Astrocyte (in vitro differentiated cells and primary cell): ENCODE measurements around the gene UPF3A. TPM values are rescaled to one million over a fixed set of nuclear protein-coding genes. Genes with fewer than 3 reads are reported as not detected.
A peak's percentile ranks its signal among the peaks of the same experiment; 100 is the strongest.

ENCODE experiments used
- DNase-seq: peaks from one replicate; pipeline ENCODE4 v3.0.0-alpha.2; 2010; ENCODE audit warnings: low read depth
- FAIRE-seq: peaks from 2 replicates; lab custom pipeline; 2011; peaks lifted over from hg19 to GRCh38; lab: Jason Lieb, UNC
- H2AFZ ChIP-seq: 2 replicates; pipeline ENCODE4 v1.6.0; 2012; ENCODE audit warnings: low read depth, low read length, inconsistent platforms
- H3K27ac ChIP-seq: 2 replicates; pipeline ENCODE4 v1.5.1; 2011; ENCODE audit warnings: low read depth, low read length, inconsistent platforms
- H3K27me3 ChIP-seq: 2 replicates; pipeline ENCODE4 v1.6.0; 2011; ENCODE audit warnings: low read length, inconsistent platforms; ENCODE audit not compliant: insufficient read depth
- H3K36me3 ChIP-seq: 2 replicates; pipeline ENCODE4 v1.5.1; 2011; ENCODE audit warnings: low read length, inconsistent platforms; ENCODE audit not compliant: insufficient read depth
- H3K4me1 ChIP-seq: 2 replicates; pipeline ENCODE4 v1.5.1; 2011; ENCODE audit warnings: low read length, inconsistent platforms; ENCODE audit not compliant: insufficient read depth
- H3K4me2 ChIP-seq: 2 replicates; pipeline ENCODE4 v1.6.0; 2012; ENCODE audit warnings: low read length, inconsistent platforms
- H3K4me3 ChIP-seq: 2 replicates; pipeline ENCODE4 v1.5.1; 2011; ENCODE audit warnings: low read depth, mild to moderate bottlenecking, low read length, inconsistent platforms; ENCODE audit not compliant: insufficient read depth
- H3K79me2 ChIP-seq: 2 replicates; pipeline ENCODE4 v1.6.0; 2012; ENCODE audit warnings: mild to moderate bottlenecking, low read length, inconsistent platforms; ENCODE audit not compliant: insufficient read depth
- H3K9ac ChIP-seq: 2 replicates; pipeline ENCODE4 v1.6.0; 2012; ENCODE audit warnings: mild to moderate bottlenecking, low read length, inconsistent platforms
- H3K9me3 ChIP-seq: 2 replicates; pipeline ENCODE4 v1.5.1; 2012; ENCODE audit warnings: low read depth, mild to moderate bottlenecking, low read length, inconsistent platforms; ENCODE audit not compliant: insufficient read depth
- H4K20me1 ChIP-seq: 2 replicates; pipeline ENCODE4 v1.6.0; 2012; ENCODE audit warnings: low read length, inconsistent platforms; ENCODE audit not compliant: insufficient read depth
- H3K27ac Mint-ChIP-seq: one replicate; pipeline ENCODE4 v1.8.0; 2021; ENCODE audit warnings: mild to moderate bottlenecking, mixed read lengths; ENCODE audit not compliant: unreplicated experiment
- H3K27me3 Mint-ChIP-seq: one replicate; pipeline ENCODE4 v1.8.0; 2021; ENCODE audit warnings: low read depth, mixed read lengths; ENCODE audit not compliant: unreplicated experiment
- H3K36me3 Mint-ChIP-seq: one replicate; pipeline ENCODE4 v1.8.0; 2021; ENCODE audit warnings: low read depth, mixed read lengths; ENCODE audit not compliant: unreplicated experiment
- H3K4me1 Mint-ChIP-seq: one replicate; pipeline ENCODE4 v1.8.0; 2021; ENCODE audit warnings: low read depth, mixed read lengths; ENCODE audit not compliant: unreplicated experiment
- H3K4me3 Mint-ChIP-seq: one replicate; pipeline ENCODE4 v1.8.0; 2021; ENCODE audit warnings: mild to moderate bottlenecking, moderate library complexity, mixed read lengths; ENCODE audit not compliant: unreplicated experiment
- H3K9me3 Mint-ChIP-seq: one replicate; pipeline ENCODE4 v1.8.0; 2021; ENCODE audit warnings: mild to moderate bottlenecking, mixed read lengths; ENCODE audit not compliant: unreplicated experiment
- CTCF ChIP-seq: IDR thresholded peaks from 2 replicates; pipeline ENCODE4 v1.5.1; 2011; ENCODE audit warnings: low read depth, mild to moderate bottlenecking, inconsistent platforms, low read length, moderate library complexity; ENCODE audit not compliant: insufficient read depth
- EZH2 ChIP-seq: IDR thresholded peaks from 2 replicates; pipeline ENCODE4 v1.6.1; 2012; ENCODE audit warnings: mild to moderate bottlenecking, low read length, inconsistent platforms; ENCODE audit not compliant: insufficient read depth
- total RNA-seq: library from RNA; stranded (reverse); gene quantifications from 2 replicates; pipeline ENCODE4 v1.2.1, GENCODE V29; 2021

Gene UPF3A
- total RNA-seq, 1 donor from 2014 or later = 44.8 TPM

DNA sequence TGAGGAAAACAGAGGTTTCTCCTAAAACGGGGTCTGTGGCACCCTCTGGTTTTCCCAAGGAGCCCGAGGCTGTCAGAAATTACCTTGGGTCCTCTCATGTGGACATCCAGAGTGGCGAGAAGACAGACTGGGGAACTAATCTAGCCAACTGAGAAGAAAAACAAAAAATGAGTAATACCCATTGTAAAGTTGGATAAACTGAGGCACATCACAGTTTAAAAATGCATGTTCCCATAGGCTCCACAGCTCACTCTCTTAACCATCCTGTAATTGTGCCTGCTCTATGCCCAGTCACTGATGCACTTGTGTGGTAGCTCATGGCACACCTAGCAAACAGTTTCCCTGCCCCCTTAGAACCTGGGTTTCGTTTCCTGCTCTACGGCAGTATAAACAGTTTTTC lies 15.2 kb upstream of the UPF3A start:
- H3K27ac ChIP-seq = peak overlapping the region; percentile 90
- H3K27me3 ChIP-seq = no peaks in the 10 kb centered on the region
- peak overlapping the region; percentile 44 for H3K9ac ChIP-seq
- FAIRE-seq (no peak), DNase-seq (no peak)
- TF ChIP-seq CTCF (no peak), EZH2 (no peak)
- H3K36me3 ChIP-seq = peaks cover 47% of the 10 kb centered on the region
- Mint-ChIP-seq H3K4me3 (peak overlapping the region; percentile 22), H3K27me3 (no peaks in the 10 kb centered on the region), H3K4me1 (peaks cover 32% of the 10 kb centered on the region), H3K27ac (no peak overlapping the region), H3K9me3 (no peaks in the 10 kb centered on the region), H3K36me3 (peaks cover 36% of the 10 kb centered on the region)
- no peaks in the 10 kb centered on the region for H3K79me2 ChIP-seq
- H3K4me3 ChIP-seq = no peak overlapping the region
- H4K20me1 ChIP-seq = no peaks in the 10 kb centered on the region
- H2AFZ ChIP-seq = no peak overlapping the region
- peak overlapping the region; percentile 65 for H3K4me2 ChIP-seq
- peaks cover 33% of the 10 kb centered on the region for H3K4me1 ChIP-seq
- H3K9me3 ChIP-seq = no peaks in the 10 kb centered on the region

DNA sequence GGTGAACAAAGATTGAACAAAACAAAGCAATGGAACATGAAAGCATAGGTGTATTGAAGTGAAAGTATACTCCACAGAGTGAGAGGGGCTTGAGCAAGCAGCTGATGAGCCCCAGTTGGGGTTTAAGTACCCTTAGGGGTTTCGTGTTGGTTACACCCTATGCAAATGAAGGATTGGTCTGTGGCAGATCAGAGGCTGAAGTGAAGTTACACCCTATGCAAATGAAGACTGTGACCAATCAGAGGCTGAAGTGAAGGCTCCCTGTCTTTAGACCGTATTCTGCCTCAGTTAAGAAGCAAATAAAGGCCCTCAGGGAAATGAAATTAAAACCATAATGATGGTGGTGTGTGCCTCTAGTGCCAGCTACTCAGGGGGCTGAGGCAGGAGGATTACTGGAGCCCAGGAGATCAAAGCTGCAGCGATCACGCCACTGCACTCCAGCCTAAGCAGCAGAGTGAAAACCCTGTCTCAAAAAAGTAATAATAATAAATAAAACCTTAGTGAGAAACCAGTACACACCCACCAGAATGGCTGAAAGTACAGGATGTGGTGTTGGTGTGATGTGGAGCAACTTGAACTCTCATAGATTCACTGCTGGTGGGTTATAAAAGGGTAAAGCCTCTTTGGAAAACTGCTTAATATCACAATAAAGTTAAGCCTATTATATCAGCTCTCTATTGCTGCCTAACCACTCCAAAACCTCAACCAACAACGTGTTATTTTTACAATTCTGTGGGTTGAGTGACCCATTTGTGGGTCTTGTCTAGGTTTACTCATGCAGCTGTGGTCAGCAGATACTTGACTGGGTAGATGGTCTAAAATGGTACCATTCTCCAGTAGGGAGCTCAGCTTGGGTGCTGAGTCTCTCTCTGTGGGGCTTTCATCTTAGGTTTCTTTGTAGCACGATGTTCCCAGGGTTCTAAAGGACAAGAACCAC lies 12.8 kb upstream of the UPF3A start:
- H3K79me2 ChIP-seq = no peaks in the 10 kb centered on the region
- H3K9ac ChIP-seq = no peak overlapping the region
- H3K9me3 ChIP-seq = no peaks in the 10 kb centered on the region
- H3K4me3 ChIP-seq = no peak overlapping the region
- Mint-ChIP-seq H3K27ac (peak overlapping the region; percentile 62), H3K4me3 (no peak overlapping the region), H3K9me3 (no peaks in the 10 kb centered on the region), H3K4me1 (peaks cover 20% of the 10 kb centered on the region), H3K36me3 (peaks cover 40% of the 10 kb centered on the region), H3K27me3 (no peaks in the 10 kb centered on the region)
- FAIRE-seq (no peak), DNase-seq (peak; percentile 61)
- no peaks in the 10 kb centered on the region for H3K27me3 ChIP-seq
- H3K4me1 ChIP-seq = peaks cover 29% of the 10 kb centered on the region
- no peak for TF ChIP-seq CTCF
- no peak for TF ChIP-seq EZH2
- no peak overlapping the region for H3K27ac ChIP-seq
- no peak overlapping the region for H2AFZ ChIP-seq
- no peaks in the 10 kb centered on the region for H4K20me1 ChIP-seq
- peak overlapping the region; percentile 4 for H3K4me2 ChIP-seq
- H3K36me3 ChIP-seq = peaks cover 50% of the 10 kb centered on the region

- TF ChIP-seq EZH2 (no peak), CTCF (no peak)
- H3K9me3 ChIP-seq = no peaks in the 10 kb centered on the region
- DNase-seq (no peak), FAIRE-seq (no peak)
- no peak overlapping the region for H3K27ac ChIP-seq
- H3K4me1 Mint-ChIP-seq = peaks cover 16% of the 10 kb centered on the region
- peaks cover 24% of the 10 kb centered on the region for H3K4me1 ChIP-seq
- peak overlapping the region; percentile 3 for H3K4me3 Mint-ChIP-seq
- no peaks in the 10 kb centered on the region for H3K79me2 ChIP-seq
- H3K4me3 ChIP-seq = no peak overlapping the region
- peaks cover 38% of the 10 kb centered on the region for H3K36me3 Mint-ChIP-seq
- H3K27ac Mint-ChIP-seq = no peak overlapping the region
- H2AFZ ChIP-seq = no peak overlapping the region
- peaks cover 49% of the 10 kb centered on the region for H3K36me3 ChIP-seq
- no peaks in the 10 kb centered on the region for H3K27me3 Mint-ChIP-seq
- H3K4me2 ChIP-seq = no peak overlapping the region
- H3K27me3 ChIP-seq = no peaks in the 10 kb centered on the region
- H4K20me1 ChIP-seq = no peaks in the 10 kb centered on the region
- no peak overlapping the region for H3K9ac ChIP-seq
- no peaks in the 10 kb centered on the region for H3K9me3 Mint-ChIP-seq
Measured at GRCh38 chr13:114269281-114269770, 12.1 kb upstream of the UPF3A start.
